Measurements from ENCODE around the gene PID1. TPM values are rescaled to one million over a fixed set of nuclear protein-coding genes. Genes with fewer than 3 reads are reported as not detected.

Gene PID1
- total RNA-seq, 1 experiment from 2014 or later: 2.6 TPM

GRCh38 chr2:229054311-229054710 lies 216.8 kb downstream of the PID1 start:
- POLR2A ChIA-PET: no interaction called here
- Mint-ChIP-seq H3K36me3 (no peaks in the 10 kb centered on the region), H3K9me3 (0 out of 2 replicates have a peak, but pooled peaks cover 3% of the 10 kb centered on the region), H3K4me3 (no peak overlapping the region), H3K27me3 (ENCODE audit: low read depth) (no peaks in the 10 kb centered on the region), H3K27ac (no peak overlapping the region), H3K4me1 (peaks cover 10% of the 10 kb centered on the region)
- no peak for DNase-seq (ENCODE audit: low spot score)
- no peak for ATAC-seq
- no peak for TF ChIP-seq ZNF532 (CRISPR knock-in tag; IDR thresholded peaks at IDR 0.05; ENCODE audit: borderline replicate concordance)
- TF ChIP-seq, protein P1, sequence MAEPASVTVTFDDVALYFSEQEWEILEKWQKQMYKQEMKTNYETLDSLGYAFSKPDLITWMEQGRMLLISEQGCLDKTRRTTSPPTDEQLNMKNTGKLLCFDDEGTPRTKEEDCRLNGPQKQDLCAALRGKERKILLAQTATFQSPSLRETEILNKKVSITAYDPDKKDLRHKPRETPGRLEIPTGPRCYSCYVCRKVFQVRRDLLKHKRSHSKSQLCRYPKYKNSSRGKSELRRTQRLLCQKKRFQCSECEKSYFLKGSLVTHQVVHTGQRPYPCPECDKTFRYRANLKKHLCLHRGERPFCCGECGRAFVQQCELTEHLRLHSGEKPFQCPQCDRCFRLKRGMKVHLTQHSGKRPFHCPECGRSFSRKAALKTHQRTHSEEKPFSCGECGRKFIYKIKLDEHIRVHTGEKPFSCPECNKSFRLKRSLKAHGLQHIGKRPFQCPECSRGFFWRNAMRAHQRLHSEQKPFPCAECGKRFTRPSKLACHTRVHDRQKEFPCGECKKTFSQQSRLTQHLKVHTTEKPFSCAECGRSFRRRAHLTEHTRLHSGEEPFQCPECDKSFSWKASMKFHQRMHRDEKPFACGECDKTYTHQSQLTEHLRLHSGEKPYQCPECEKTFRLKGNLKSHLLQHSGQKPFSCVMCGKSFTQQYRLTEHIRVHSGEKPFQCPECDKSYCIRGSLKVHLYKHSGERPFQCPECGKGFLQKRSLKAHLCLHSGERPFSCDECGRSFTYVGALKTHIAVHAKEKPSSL (CRISPR knock-in tag; conservative IDR thresholded peaks at IDR 0.05): no peak
- TF ChIP-seq ATF3 (CRISPR knock-in tag; conservative IDR thresholded peaks at IDR 0.05): no peak
- TF ChIP-seq E2F1 (CRISPR knock-in tag; IDR thresholded peaks at IDR 0.05): no peak
- TF ChIP-seq HMGXB4 (CRISPR knock-in tag; IDR thresholded peaks at IDR 0.05): no peak
- TF ChIP-seq ERG (CRISPR knock-in tag; IDR thresholded peaks at IDR 0.05): no peak
- no peak for TF ChIP-seq ZNF232 (CRISPR knock-in tag; IDR thresholded peaks at IDR 0.05)
- no peak for TF ChIP-seq ATF2 (CRISPR knock-in tag; IDR thresholded peaks at IDR 0.05; ENCODE audit: borderline replicate concordance, low read depth)
- TF ChIP-seq E2F4 (CRISPR knock-in tag; IDR thresholded peaks at IDR 0.05; ENCODE audit: borderline replicate concordance, low read depth): no peak
- TF ChIP-seq NFE2L1 (CRISPR knock-in tag; IDR thresholded peaks at IDR 0.05): no peak
- no peak for TF ChIP-seq ATF1 (CRISPR knock-in tag; IDR thresholded peaks at IDR 0.05)
- TF ChIP-seq SMAD4 (CRISPR knock-in tag; IDR thresholded peaks at IDR 0.05): no peak
- no peak for TF ChIP-seq ZNF416 (CRISPR knock-in tag; IDR thresholded peaks at IDR 0.05)
- TF ChIP-seq ZNF512 (CRISPR knock-in tag; IDR thresholded peaks at IDR 0.05; ENCODE audit: borderline replicate concordance): no peak
- TF ChIP-seq FOXP1 (CRISPR knock-in tag; IDR thresholded peaks at IDR 0.05; ENCODE audit: borderline replicate concordance): no peak
- no peak for TF ChIP-seq CREB1 (CRISPR knock-in tag; IDR thresholded peaks at IDR 0.05)
- TF ChIP-seq, protein P2, sequence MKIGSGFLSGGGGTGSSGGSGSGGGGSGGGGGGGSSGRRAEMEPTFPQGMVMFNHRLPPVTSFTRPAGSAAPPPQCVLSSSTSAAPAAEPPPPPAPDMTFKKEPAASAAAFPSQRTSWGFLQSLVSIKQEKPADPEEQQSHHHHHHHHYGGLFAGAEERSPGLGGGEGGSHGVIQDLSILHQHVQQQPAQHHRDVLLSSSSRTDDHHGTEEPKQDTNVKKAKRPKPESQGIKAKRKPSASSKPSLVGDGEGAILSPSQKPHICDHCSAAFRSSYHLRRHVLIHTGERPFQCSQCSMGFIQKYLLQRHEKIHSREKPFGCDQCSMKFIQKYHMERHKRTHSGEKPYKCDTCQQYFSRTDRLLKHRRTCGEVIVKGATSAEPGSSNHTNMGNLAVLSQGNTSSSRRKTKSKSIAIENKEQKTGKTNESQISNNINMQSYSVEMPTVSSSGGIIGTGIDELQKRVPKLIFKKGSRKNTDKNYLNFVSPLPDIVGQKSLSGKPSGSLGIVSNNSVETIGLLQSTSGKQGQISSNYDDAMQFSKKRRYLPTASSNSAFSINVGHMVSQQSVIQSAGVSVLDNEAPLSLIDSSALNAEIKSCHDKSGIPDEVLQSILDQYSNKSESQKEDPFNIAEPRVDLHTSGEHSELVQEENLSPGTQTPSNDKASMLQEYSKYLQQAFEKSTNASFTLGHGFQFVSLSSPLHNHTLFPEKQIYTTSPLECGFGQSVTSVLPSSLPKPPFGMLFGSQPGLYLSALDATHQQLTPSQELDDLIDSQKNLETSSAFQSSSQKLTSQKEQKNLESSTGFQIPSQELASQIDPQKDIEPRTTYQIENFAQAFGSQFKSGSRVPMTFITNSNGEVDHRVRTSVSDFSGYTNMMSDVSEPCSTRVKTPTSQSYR (CRISPR knock-in tag; IDR thresholded peaks at IDR 0.05): no peak
- no peak for TF ChIP-seq JUN (CRISPR knock-in tag; IDR thresholded peaks at IDR 0.05)
- no peak for TF ChIP-seq TP53 (CRISPR knock-in tag; IDR thresholded peaks at IDR 0.05)
- CTCF ChIA-PET: no interaction called here
